GM18858 (cell line): ENCODE measurements around the gene ADD2.

Source experiments
- ATAC-seq: cut with Tn5 transposase; IDR thresholded peaks from one replicate; pipeline ENCODE4 v1.9.1; 2021; ENCODE audit not compliant: unreplicated experiment

Gene ADD2

DNA sequence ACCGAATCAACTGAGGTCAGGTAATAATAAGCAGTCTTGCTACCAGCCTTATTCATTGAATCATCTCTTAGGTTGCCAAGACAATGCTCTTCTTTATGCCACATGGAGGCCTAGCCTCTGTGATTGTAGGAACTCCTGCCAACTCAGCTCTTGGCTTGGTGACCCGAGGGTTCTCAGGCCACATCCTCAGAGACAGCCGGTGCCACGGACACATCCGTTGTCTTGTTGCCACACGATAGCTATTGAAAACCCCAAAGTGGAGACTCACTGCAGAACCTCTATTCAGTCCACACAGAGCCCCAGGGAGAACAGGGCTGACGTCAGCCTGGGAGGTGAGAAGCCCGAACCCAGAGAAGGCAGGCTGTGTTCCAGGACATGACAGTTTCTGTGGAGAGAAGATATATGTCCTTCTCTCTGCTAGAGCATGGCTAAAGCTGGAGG lies 160.9 kb downstream of the ADD2 start:
- no peak for ATAC-seq
